ENCODE data around the gene DCAF4L1.

The DCAF4L1 gene

DNA sequence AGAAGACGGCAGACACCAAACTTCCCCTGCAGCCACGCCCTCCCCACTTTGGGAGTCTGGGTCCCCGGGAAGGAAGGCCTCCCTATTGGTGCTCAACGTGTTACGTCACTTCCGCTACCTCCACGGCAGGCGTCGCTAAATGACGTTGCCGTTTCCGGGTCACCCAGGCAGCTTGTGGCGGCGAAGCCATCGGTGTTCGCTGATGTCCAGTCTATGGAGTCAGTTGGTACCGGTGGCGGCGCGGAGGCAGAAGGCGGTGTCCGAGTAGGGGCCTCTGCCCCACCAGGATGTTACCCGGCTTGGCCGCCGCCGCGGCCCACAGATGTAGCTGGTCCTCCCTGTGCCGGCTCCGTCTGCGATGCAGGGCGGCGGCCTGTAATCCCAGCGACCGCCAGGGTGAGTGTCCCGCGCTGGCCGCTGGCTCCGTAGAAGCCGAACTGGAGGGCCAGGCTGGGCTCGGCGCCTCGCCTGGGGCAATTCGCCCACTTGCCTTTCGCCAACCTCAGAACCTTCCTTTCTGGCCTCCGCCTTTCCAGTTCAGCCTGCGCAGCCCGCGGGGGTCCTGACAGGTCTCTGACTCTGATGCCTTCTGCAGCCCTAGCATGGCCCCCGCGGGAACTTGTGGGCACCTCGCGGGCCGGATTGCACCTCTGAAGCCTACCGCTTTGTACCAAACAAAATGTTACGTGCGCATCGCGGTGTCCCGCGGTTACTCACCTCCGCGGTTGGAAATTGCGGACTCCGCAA lies 9.0 kb downstream of the DCAF4L1 start, which contains the start of gene SLC30A9:
SLC30A9 (plus strand) TSS at position 166 of the 747 bp plus-strand sequence; CDS start at position 288, 122 bp downstream.
- TF ChIP-seq NFIC (IDR thresholded peaks at IDR 0.05) (no peak), ZBTB7A (IDR thresholded peaks at IDR 0.05; ENCODE audit: low read depth) (no peak), TCF12 (IDR thresholded peaks at IDR 0.05; ENCODE audit: low read depth) (peak; percentile 49; the same call in 1 of the 2 replicates), RAD21 (IDR thresholded peaks at IDR 0.05; ENCODE audit: low read depth) (no peak), FOXM1 (IDR thresholded peaks at IDR 0.05; ENCODE audit: borderline replicate concordance, low read depth) (no peak), CREB1 (IDR thresholded peaks at IDR 0.05; ENCODE audit: low read depth) (peak; percentile 92), CEBPB (IDR thresholded peaks at IDR 0.05) (no peak), EGR1 (IDR thresholded peaks at IDR 0.05) (no peak), REST (IDR thresholded peaks at IDR 0.05; ENCODE audit: low read depth) (no peak), MAX (IDR thresholded peaks at IDR 0.05) (peak; percentile 58), USF1 (IDR thresholded peaks at IDR 0.05) (no peak; the same call in 1 of the 2 replicates), YY1 (IDR thresholded peaks at IDR 0.05; ENCODE audit: low read depth) (peak; percentile 66; the same call in 1 of the 2 replicates), EP300 (IDR thresholded peaks at IDR 0.05; ENCODE audit: borderline replicate concordance) (no peak), TEAD4 (IDR thresholded peaks at IDR 0.05) (0 out of 2 replicates have a peak, but pooled peaks have one; percentile 9), TAF1 (IDR thresholded peaks at IDR 0.05; ENCODE audit: low read depth) (peak; percentile 89)

- TF ChIP-seq RAD21 (IDR thresholded peaks at IDR 0.05; ENCODE audit: low read depth), result no peak
- no peak for TF ChIP-seq CEBPB (IDR thresholded peaks at IDR 0.05)
- TF ChIP-seq TEAD4 (IDR thresholded peaks at IDR 0.05), result no peak
- TF ChIP-seq MAX (IDR thresholded peaks at IDR 0.05), result no peak
- TF ChIP-seq TAF1 (IDR thresholded peaks at IDR 0.05; ENCODE audit: low read depth), result no peak
- no peak for TF ChIP-seq EGR1 (IDR thresholded peaks at IDR 0.05)
- TF ChIP-seq ZBTB7A (IDR thresholded peaks at IDR 0.05; ENCODE audit: low read depth), result no peak
- TF ChIP-seq TCF12 (IDR thresholded peaks at IDR 0.05; ENCODE audit: low read depth), result no peak
- TF ChIP-seq USF1 (IDR thresholded peaks at IDR 0.05), result no peak
- TF ChIP-seq FOXM1 (IDR thresholded peaks at IDR 0.05; ENCODE audit: borderline replicate concordance, low read depth), result no peak
- TF ChIP-seq YY1 (IDR thresholded peaks at IDR 0.05; ENCODE audit: low read depth), result no peak
- TF ChIP-seq NFIC (IDR thresholded peaks at IDR 0.05), result no peak
- TF ChIP-seq REST (IDR thresholded peaks at IDR 0.05; ENCODE audit: low read depth), result no peak
- TF ChIP-seq EP300 (IDR thresholded peaks at IDR 0.05; ENCODE audit: borderline replicate concordance), result no peak
- TF ChIP-seq CREB1 (IDR thresholded peaks at IDR 0.05; ENCODE audit: low read depth), result no peak
Measured at GRCh38 chr4:41991916-41992767, 10.6 kb downstream of the DCAF4L1 start.

GRCh38 chr4:41992967-41993857 lies 11.7 kb downstream of the DCAF4L1 start:
- TF ChIP-seq TAF1 (IDR thresholded peaks at IDR 0.05; ENCODE audit: low read depth) (no peak), TEAD4 (IDR thresholded peaks at IDR 0.05) (no peak), RAD21 (IDR thresholded peaks at IDR 0.05; ENCODE audit: low read depth) (no peak), USF1 (IDR thresholded peaks at IDR 0.05) (no peak), FOXM1 (IDR thresholded peaks at IDR 0.05; ENCODE audit: borderline replicate concordance, low read depth) (no peak), NFIC (IDR thresholded peaks at IDR 0.05) (no peak), EGR1 (IDR thresholded peaks at IDR 0.05) (no peak), CREB1 (IDR thresholded peaks at IDR 0.05; ENCODE audit: low read depth) (no peak), MAX (IDR thresholded peaks at IDR 0.05) (no peak), REST (IDR thresholded peaks at IDR 0.05; ENCODE audit: low read depth) (no peak)
